GM18873 (cell line): ENCODE data around the gene DNAJC8.

Experiments used
- ATAC-seq: cut with Tn5 transposase; IDR thresholded peaks from one replicate; pipeline ENCODE4 v1.9.1; 2021; ENCODE audit warnings: mild to moderate bottlenecking, moderate library complexity, moderate number of reproducible peaks; ENCODE audit not compliant: unreplicated experiment, low FRiP score

The DNAJC8 gene

GRCh38 chr1:28256197-28256827, 23.5 kb upstream of the DNAJC8 start:
- no peak for ATAC-seq

GRCh38 chr1:28249866-28250295, 17.1 kb upstream of the DNAJC8 start:
- no peak for ATAC-seq

- ATAC-seq = no peak
Observed at GRCh38 chr1:28249013-28249865, 16.4 kb upstream of the DNAJC8 start.

- no peak for ATAC-seq
Observed at GRCh38 chr1:28248273-28249012, 15.6 kb upstream of the DNAJC8 start.

- ATAC-seq = no peak
Observed at GRCh38 chr1:28247612-28248272, 14.9 kb upstream of the DNAJC8 start.

GRCh38 chr1:28246427-28246832, 13.6 kb upstream of the DNAJC8 start:
- no peak for ATAC-seq

GRCh38 chr1:28244549-28245251, 11.9 kb upstream of the DNAJC8 start:
- no peak for ATAC-seq

- no peak for ATAC-seq
Observed at GRCh38 chr1:28243685-28244311, 11.0 kb upstream of the DNAJC8 start.

- ATAC-seq = no peak
Observed at GRCh38 chr1:28241638-28242241, 8.9 kb upstream of the DNAJC8 start.

- no peak for ATAC-seq
Observed at GRCh38 chr1:28240024-28240423, 7.2 kb upstream of the DNAJC8 start.

GRCh38 chr1:28239004-28239403, 6.2 kb upstream of the DNAJC8 start:
- ATAC-seq = no peak

- no peak for ATAC-seq
Observed at GRCh38 chr1:28236656-28237322, 4.0 kb upstream of the DNAJC8 start.

- peak; percentile 82 for ATAC-seq
Observed at GRCh38 chr1:28235755-28236655, 3.2 kb upstream of the DNAJC8 start, which contains the start of gene ATP5IF1. Gene ATP5IF1 (plus strand): TSS chr1:28236124. CDS start chr1:28236184, 60 bp downstream.

- no peak for ATAC-seq
Observed at GRCh38 chr1:28233264-28233606, 406 bp upstream of the DNAJC8 start.

GRCh38 chr1:28229996-28230395, 2.8 kb downstream of the DNAJC8 start:
- ATAC-seq = no peak

- no peak for ATAC-seq
Observed at GRCh38 chr1:28229089-28229488, 3.7 kb downstream of the DNAJC8 start.

- no peak for ATAC-seq
Observed at GRCh38 chr1:28213315-28213714, 19.5 kb downstream of the DNAJC8 start.

GRCh38 chr1:28209700-28210099, 23.1 kb downstream of the DNAJC8 start:
- ATAC-seq = no peak
